Thyroid gland (tissue), 4 donors: ENCODE measurements around the gene BOLA2B. TPM values are rescaled to one million over a fixed set of nuclear protein-coding genes. Genes with fewer than 3 reads are reported as not detected.

Source experiments
- DNase-seq, 2 donors: peaks; one replicate each; pipeline ENCODE4 v3.0.0-alpha.2; 2019
- H3K27ac ChIP-seq, 3 donors: fragments of 200-600 bp; sonication (generic); 1 replicate in 2 of 3; 2 replicates in 1 of 3; pipeline ENCODE4 v1.5.1; 2016 to 2019; ENCODE audit warnings: mild to moderate bottlenecking in 1 of 3, moderate library complexity in 1 of 3
- H3K27me3 ChIP-seq: fragments of 200-600 bp; sonication (generic); one replicate; pipeline ENCODE4 v1.5.1; 2019
- H3K36me3 ChIP-seq, 2 donors: fragments of 200-600 bp; sonication (generic); one replicate each; pipeline ENCODE4 v1.5.1; 2016 to 2019
- H3K4me1 ChIP-seq, 2 donors: fragments of 200-600 bp; sonication (generic); one replicate each; pipeline ENCODE4 v1.5.1; 2017 to 2019
- H3K4me3 ChIP-seq, 3 donors: fragments of 200-600 bp; sonication (generic); replicated peaks in 1 of 3; 1 replicate in 2 of 3; 2 replicates in 1 of 3; pipeline ENCODE4 v1.5.1; 2016; ENCODE audit warnings: mild to moderate bottlenecking in 1 of 3
- H3K9me3 ChIP-seq: fragments of 200-600 bp; sonication (generic); one replicate; pipeline ENCODE4 v1.5.1; 2017
- POLR2A ChIP-seq, 2 donors: fragments of 450-650 bp; IDR thresholded peaks; one replicate each; pipeline ENCODE4 v1.6.1; 2017; ENCODE audit warnings: antibody characterized with exemption in 2 of 2, mild to moderate bottlenecking in 2 of 2, moderate library complexity in 1 of 2
- WGBS, 2 donors: methylation state at CpG; one replicate each; pipeline ENCODE4 v1.1.5; 2017; 5-methylcytosine and 5-hydroxymethylcytosine counted together
- intact Hi-C: fragments of 100-400 bp; cut with DNase I; formaldehyde crosslinking; loops from one replicate; pipeline ENCODE4 v1.15.1; 2023
- total RNA-seq, 4 donors: library from RNA; depleted of rRNA; stranded (reverse); fragments of >200 nt; gene quantifications; one replicate each; pipeline ENCODE4 v1.2.3, GENCODE V29; 2016
- TF ChIP-seq, protein P1 (sequence below), 6 experiments: fragments of 200-600 bp in 3 of 6; fragments of 450-650 bp in 3 of 6; sonication (generic) in 3 of 6; IDR thresholded peaks; one replicate each; pipeline ENCODE4 v1.5.1; 2016 to 2019; ENCODE audit warnings: antibody characterized with exemption in 6 of 6, mild to moderate bottlenecking in 2 of 6, inconsistent platforms in 1 of 6, moderate library complexity in 1 of 6

BOLA2B gene
- total RNA-seq, 4 donors from 2014 or later = 2.1 to 150 (median 67.4) TPM

DNA sequence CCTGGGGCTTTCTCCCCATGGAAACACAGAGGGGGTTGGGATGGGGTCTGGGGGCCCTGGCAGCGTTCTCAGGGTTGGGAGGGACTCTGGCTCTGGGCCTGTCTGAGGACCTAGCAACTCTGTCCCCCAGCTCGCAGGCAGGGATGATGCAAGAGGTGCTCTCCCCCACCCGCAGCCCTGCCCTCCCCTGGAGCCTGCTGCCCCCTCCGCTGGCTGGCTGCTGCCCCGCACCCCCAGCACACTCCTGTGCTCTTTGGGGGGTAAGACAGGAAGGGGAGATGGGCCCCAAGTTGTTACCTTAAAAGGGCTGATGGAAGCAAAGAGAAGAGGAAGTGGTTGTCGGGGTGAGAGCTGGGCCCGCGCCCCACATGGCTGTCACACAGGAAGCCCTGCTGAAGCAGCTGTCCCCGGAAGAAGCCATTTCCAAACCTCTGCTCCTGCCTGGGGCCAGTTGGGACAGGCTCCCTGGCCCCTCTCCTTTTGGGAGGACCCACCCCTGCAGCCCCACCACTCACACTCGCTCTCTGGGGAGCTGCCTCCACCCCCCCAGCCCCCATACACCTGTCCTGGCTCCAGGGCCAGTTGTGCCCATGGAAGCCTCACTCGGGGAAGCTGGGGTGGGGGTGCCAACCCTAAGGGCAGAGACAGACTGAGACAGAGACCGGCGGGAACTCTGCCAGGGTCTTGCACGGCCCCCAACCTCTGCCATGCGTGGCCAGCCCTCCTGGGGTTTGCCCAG lies 7.6 kb downstream of the BOLA2B start:
- Histone ChIP-seq H3K4me1 (peaks cover 7 to 10% of the 10 kb centered on the region in 2 donors), H3K27ac (no peak overlapping the region), H3K27me3 (no peaks in the 10 kb centered on the region), H3K9me3 (no peaks in the 10 kb centered on the region), H3K4me3 (no peak overlapping the region), H3K36me3 (no peaks in the 10 kb centered on the region)
- intact Hi-C loops = no loop called here
- WGBS, 2 donors = 85 to 86% methylated on average over 7 to 8 of the region's 15 CpGs
- peak; percentile 22 to 35 for DNase-seq
- TF ChIP-seq POLR2A (IDR thresholded peaks at IDR 0.05) = no peak
- TF ChIP-seq, protein P1, sequence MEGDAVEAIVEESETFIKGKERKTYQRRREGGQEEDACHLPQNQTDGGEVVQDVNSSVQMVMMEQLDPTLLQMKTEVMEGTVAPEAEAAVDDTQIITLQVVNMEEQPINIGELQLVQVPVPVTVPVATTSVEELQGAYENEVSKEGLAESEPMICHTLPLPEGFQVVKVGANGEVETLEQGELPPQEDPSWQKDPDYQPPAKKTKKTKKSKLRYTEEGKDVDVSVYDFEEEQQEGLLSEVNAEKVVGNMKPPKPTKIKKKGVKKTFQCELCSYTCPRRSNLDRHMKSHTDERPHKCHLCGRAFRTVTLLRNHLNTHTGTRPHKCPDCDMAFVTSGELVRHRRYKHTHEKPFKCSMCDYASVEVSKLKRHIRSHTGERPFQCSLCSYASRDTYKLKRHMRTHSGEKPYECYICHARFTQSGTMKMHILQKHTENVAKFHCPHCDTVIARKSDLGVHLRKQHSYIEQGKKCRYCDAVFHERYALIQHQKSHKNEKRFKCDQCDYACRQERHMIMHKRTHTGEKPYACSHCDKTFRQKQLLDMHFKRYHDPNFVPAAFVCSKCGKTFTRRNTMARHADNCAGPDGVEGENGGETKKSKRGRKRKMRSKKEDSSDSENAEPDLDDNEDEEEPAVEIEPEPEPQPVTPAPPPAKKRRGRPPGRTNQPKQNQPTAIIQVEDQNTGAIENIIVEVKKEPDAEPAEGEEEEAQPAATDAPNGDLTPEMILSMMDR (IDR thresholded peaks at IDR 0.05) = no peak

DNA sequence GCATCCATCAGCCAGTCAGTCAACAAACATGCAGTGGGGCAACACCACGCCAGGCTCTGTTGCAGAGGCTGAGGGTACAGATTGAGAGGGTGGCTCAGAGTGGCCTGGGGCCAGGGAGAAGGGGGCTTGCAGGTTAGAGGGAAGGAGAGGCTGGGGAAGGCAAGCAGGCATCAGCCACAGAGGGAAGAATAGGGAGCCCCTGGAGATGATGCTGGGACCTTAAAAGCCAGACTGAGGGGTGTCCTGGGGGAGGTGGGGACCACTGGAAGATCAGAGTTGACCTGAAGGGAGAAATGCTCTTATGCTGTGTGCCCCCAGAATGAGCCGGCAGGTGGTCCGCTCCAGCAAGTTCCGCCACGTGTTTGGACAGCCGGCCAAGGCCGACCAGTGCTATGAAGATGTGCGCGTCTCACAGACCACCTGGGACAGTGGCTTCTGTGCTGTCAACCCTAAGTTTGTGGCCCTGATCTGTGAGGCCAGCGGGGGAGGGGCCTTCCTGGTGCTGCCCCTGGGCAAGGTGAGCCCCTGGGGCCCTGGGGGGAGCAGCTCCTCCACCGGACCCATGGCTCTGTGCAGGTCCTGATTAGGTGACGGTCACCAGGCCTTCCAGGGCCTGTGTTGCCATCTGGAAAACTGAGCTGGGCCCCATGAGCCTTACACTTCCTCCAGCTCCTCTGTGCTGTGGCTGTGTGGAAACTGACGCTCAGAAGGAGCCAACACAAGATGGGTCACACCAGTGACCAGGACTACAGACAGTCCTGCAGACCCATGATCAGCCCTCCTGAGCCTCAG lies 8.4 kb downstream of the BOLA2B start:
- TF ChIP-seq, protein P1 (IDR thresholded peaks at IDR 0.05) = no peak
- TF ChIP-seq POLR2A (IDR thresholded peaks at IDR 0.05) = no peak
- no peaks in the 10 kb centered on the region for H3K9me3 ChIP-seq
- peaks cover 7 to 10% of the 10 kb centered on the region in 2 donors for H3K4me1 ChIP-seq
- intact Hi-C loops = no loop called here
- H3K4me3 ChIP-seq = no peak overlapping the region
- H3K27ac ChIP-seq = no peak overlapping the region
- 88 to 89% methylated on average over 7 to 12 of the region's 13 CpGs for WGBS, 2 donors
- no peak for DNase-seq
- no peaks in the 10 kb centered on the region for H3K27me3 ChIP-seq
- H3K36me3 ChIP-seq = no peaks in the 10 kb centered on the region

DNA sequence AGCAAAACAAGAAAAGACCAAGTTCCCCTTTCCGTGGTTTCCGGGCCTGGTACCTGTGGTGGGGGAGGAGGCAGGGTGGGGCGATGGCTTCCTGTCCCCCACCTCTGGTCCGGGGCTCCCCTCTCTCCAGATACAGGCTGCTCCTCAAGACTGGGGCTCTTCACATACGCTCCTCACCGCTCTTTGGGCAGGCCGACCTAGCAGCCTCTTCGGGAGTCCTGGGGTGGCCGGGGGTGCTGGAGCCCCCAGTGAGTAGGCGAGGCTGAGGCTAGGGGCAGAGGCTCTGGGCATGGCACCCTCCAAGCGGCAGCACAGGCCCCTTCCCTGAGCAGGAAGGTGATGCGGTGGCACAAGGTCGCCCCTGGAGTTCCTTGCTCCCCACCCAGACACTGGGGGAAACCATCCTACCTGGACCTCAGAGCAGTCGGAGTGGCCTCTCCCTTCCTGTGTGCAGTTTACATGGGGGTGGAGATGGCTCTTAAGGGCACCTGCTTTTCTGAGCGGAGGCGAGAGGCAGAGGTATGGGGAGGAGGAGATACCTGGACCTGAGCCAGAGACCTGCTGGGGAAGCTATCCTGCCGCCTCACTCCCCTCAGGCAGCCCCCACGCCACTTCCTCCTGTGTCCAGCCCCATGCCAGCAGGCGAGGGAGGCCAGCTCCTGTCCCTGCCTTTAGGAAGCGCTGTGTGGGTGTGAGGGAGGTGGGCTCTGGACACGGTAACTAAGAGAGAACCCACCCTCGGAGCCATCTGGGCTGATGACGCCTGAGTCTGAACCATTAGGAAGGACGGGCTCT lies 9.2 kb downstream of the BOLA2B start:
- no peak overlapping the region for H3K27ac ChIP-seq

DNA sequence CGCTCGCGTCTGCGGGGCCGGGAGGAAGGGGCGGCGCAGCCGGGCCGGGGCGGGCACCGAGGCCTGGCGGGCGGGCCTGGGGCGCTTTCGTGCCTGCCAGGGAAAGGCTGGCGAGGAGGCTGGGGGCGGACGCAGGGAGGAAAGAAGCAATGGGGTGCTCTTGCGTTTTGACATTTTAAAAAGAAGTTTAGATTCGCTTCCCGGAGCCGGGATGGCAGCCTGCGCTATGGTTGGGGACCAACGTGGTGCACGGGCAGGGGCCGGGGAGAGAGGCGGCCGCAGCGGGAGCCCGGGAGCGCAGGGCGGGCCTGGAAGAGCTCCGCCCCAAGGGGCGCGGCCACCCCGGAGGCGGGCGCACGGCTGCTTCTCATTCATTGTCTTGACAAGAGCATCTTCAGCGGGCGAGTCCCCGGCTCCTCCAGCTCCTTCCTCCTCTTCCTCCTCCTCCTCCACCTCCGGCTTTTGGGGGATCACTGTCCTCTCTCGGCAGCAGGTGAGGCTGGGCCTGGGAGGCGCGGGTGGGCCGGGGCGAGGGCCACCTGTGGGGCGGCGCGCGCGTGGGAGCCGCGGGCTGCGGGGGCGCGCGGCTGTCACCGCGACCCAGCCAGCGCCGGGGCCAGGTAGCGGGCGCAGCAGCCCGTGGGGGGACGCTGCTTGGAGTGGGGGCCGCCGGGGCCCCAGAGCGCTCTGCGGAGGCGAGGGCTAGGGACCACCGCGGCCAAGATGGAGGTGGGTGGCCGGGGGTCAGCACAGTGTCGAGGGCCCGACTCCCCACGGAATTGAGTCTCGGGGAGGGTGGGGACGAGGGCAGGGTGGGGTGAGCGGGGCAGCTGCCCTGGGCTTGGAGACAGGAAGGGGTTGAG lies 10.0 kb downstream of the BOLA2B start, which contains the start of gene CORO1A:
Gene CORO1A (plus strand): TSS at position 370 of the 863 bp plus-strand sequence. CDS start 1,608 bp downstream, outside the sequence.
- TF ChIP-seq, protein P1 (IDR thresholded peaks at IDR 0.05) = no peak
- TF ChIP-seq POLR2A (IDR thresholded peaks at IDR 0.05) = peak in 1 of 2 donors; percentile 51
- peak within 1 kb of the TSS; percentile 27 to 41 (median 35) for H3K4me3 ChIP-seq
- H3K4me1 ChIP-seq = peaks cover 7 to 10% of the 10 kb centered on the region in 2 donors
- peak within 1 kb of the TSS; percentile 51 to 68 (median 53) for H3K27ac ChIP-seq
- 3 to 10% methylated on average over 8 to 15 of the region's 81 CpGs for WGBS, 2 donors
- intact Hi-C loops = no loop called here
- H3K36me3 ChIP-seq = no peaks in the 10 kb centered on the region
- DNase-seq = peak; percentile 75 to 82
- no peaks in the 10 kb centered on the region for H3K27me3 ChIP-seq
- no peaks in the 10 kb centered on the region for H3K9me3 ChIP-seq

More for the DNA sequence above, 9.2 kb downstream of the BOLA2B start:
- WGBS, 2 donors = 27 to 43% methylated on average over 12 to 16 of the region's 24 CpGs
- Histone ChIP-seq H3K4me1 (peaks cover 7 to 10% of the 10 kb centered on the region in 2 donors), H3K4me3 (no peak overlapping the region), H3K36me3 (no peaks in the 10 kb centered on the region), H3K9me3 (no peaks in the 10 kb centered on the region), H3K27me3 (no peaks in the 10 kb centered on the region)
- intact Hi-C loops = no loop called here
- TF ChIP-seq, protein P1 (IDR thresholded peaks at IDR 0.05) = no peak
- no peak for TF ChIP-seq POLR2A (IDR thresholded peaks at IDR 0.05)
- DNase-seq = peak; percentile 11 to 17
